HL-60 (cell line): ENCODE data around the gene GMNC.

ENCODE experiments used
- DNase-seq, 2 experiments: peaks; one replicate each; pipeline ENCODE4 v3.0.0-alpha.2; 2010 to 2020; ENCODE audit warnings: low read depth in 1 of 2, low spot score in 1 of 2
- H3K27ac ChIP-seq: fragments of 250-450 bp; sonication (Bioruptor Pico); replicated peaks from 2 replicates; pipeline ENCODE4 v1.5.1; 2020; ENCODE audit warnings: mild to moderate bottlenecking, moderate library complexity
- H3K27me3 ChIP-seq: fragments of 250-450 bp; sonication (Bioruptor Pico); 2 replicates; pipeline ENCODE4 v1.5.1; 2021; ENCODE audit warnings: mild to moderate bottlenecking, moderate library complexity; ENCODE audit not compliant: insufficient read depth, poor library complexity, severe bottlenecking
- H3K4me3 ChIP-seq: replicated peaks from 2 replicates; pipeline ENCODE4 v1.5.1; 2011; ENCODE audit warnings: mild to moderate bottlenecking, control low read depth, low read length; ENCODE audit not compliant: insufficient read depth
- CTCF ChIP-seq: IDR thresholded peaks from one replicate; pipeline ENCODE4 v1.5.1; 2011; ENCODE audit warnings: low read length, control low read depth, inconsistent platforms; ENCODE audit not compliant: insufficient read depth
- GABPA ChIP-seq: IDR thresholded peaks from 2 replicates; pipeline ENCODE4 v1.6.1; 2012; ENCODE audit warnings: low read depth
- POLR2AphosphoS5 ChIP-seq: IDR thresholded peaks from 2 replicates; pipeline ENCODE4 v1.6.1; 2012; ENCODE audit warnings: low read depth
- SPI1 ChIP-seq: IDR thresholded peaks from 2 replicates; pipeline ENCODE4 v1.6.1; 2012; ENCODE audit warnings: low read depth, mild to moderate bottlenecking, borderline replicate concordance
- long read RNA-seq: library from polyadenylated mRNA; unstranded; transcript quantifications from one replicate; pipeline ENCODE4 v2.0.0, GENCODE V29; 2020
- TF ChIP-seq, protein P1 (sequence below): IDR thresholded peaks from 2 replicates; pipeline ENCODE4 v1.6.1; 2012; ENCODE audit warnings: low read depth; ENCODE audit not compliant: insufficient replicate concordance

The GMNC gene, protein sequence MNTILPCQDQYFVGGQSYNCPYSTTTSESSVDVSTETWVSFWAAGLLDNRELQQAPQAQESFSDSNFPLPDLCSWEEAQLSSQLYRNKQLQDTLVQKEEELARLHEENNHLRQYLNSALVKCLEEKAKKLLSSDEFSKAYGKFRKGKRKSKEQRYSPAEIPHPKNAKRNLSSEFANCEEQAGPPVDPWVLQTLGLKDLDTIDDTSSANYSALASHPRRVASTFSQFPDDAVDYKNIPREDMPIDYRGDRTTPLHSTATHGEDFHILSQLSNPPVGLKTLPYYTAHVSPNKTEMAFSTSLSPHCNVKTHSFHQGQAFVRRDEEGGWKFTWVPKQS
- long read RNA-seq: 0 reads

DNA sequence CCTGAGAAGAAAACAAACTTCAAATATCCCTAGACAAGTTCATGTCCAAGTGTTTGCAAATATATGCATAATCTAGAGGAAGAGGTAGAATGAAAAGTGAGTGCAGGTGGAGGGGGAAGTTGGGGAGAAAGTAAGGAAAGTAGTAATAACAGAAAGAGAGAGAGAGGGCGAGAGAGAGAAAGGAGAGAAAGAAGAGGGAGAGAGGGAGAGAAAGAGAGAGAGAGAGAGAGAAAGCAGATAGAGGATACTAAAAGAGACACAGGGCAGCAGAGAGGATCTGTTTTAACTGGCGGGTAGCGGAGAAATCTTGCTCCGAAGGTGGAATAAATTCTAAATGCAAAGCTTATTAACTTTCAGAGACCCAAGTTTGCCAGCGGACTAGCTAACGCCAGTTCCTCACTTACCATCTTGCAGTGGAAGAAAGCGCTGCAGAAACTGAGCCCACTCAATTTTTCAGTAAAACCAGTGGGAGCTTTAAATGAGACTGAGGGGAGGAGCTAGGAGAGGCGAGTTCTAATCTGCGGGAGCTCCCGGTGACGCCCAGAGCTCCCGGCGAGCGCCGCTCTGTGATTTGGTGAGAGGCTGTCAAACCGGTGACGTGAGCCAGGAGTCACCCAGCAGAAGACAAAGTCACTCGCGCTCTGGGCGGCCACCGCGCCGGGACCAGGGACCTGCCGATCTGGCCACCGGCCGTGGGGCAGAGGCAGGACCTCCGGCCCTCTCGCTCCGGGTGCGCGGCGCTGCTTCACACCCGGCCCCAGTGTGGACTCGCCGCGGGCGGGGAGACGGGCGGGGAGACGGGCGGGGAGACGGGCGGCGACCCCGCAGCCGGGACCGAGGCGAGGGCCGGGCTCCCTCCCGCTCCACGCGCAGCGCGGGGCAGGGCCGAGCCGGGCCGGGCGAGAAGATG, at the start of gene GMNC:
Gene GMNC, minus strand, starts transcription at position 486 of the 910 bp plus-strand sequence. Its CDS starts 79 bp downstream, at position 407.
- no peak for TF ChIP-seq SPI1
- no peak for TF ChIP-seq POLR2AphosphoS5
- no peak for TF ChIP-seq CTCF
- TF ChIP-seq, protein P1, sequence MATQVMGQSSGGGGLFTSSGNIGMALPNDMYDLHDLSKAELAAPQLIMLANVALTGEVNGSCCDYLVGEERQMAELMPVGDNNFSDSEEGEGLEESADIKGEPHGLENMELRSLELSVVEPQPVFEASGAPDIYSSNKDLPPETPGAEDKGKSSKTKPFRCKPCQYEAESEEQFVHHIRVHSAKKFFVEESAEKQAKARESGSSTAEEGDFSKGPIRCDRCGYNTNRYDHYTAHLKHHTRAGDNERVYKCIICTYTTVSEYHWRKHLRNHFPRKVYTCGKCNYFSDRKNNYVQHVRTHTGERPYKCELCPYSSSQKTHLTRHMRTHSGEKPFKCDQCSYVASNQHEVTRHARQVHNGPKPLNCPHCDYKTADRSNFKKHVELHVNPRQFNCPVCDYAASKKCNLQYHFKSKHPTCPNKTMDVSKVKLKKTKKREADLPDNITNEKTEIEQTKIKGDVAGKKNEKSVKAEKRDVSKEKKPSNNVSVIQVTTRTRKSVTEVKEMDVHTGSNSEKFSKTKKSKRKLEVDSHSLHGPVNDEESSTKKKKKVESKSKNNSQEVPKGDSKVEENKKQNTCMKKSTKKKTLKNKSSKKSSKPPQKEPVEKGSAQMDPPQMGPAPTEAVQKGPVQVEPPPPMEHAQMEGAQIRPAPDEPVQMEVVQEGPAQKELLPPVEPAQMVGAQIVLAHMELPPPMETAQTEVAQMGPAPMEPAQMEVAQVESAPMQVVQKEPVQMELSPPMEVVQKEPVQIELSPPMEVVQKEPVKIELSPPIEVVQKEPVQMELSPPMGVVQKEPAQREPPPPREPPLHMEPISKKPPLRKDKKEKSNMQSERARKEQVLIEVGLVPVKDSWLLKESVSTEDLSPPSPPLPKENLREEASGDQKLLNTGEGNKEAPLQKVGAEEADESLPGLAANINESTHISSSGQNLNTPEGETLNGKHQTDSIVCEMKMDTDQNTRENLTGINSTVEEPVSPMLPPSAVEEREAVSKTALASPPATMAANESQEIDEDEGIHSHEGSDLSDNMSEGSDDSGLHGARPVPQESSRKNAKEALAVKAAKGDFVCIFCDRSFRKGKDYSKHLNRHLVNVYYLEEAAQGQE: no peak
- no peak for TF ChIP-seq GABPA
- peak in 1 of 2 experiments; percentile 73 for DNase-seq
- peaks cover 7% of the 10 kb centered on the region for H3K27me3 ChIP-seq

GRCh38 chr3:190911382-190911781, 48.9 kb upstream of the GMNC start:
- DNase-seq: no peak
- peaks cover 3% of the 10 kb centered on the region for H3K27me3 ChIP-seq
- no peak for TF ChIP-seq CTCF
- TF ChIP-seq, protein P1: no peak
- no peak for TF ChIP-seq GABPA
- no peak for TF ChIP-seq POLR2AphosphoS5
- TF ChIP-seq SPI1: no peak
- H3K27ac ChIP-seq: no peak overlapping the region
- no peak overlapping the region for H3K4me3 ChIP-seq

More for the DNA sequence above, at the start of gene GMNC:
- H3K4me3 ChIP-seq: peak within 1 kb of the TSS; percentile 53
- H3K27ac ChIP-seq: no peak within 1 kb of the TSS

DNA sequence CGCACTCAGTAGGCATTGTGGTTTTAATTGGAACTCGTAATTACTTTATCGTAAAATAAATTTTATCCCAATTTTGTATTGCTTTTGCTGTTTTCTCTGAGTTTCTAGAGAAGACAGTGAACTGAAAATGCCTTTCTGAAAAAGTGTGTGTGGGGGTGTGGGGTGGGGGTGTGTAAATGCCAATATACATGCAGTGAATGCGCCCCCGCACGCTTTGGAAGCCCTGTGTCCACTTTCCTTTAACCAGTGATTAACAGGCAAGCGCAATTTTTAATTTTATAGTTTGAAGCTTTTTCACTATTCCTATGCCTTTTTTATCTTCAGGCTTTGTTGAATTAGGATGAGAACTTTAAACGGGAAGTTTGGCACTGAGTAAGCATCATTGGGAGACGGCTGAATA, 47.4 kb upstream of the GMNC start:
- no peak for DNase-seq
- TF ChIP-seq SPI1 (no peak), GABPA (no peak)
- no peaks in the 10 kb centered on the region for H3K27me3 ChIP-seq
- H3K27ac ChIP-seq: no peak overlapping the region
- no peak overlapping the region for H3K4me3 ChIP-seq

- Histone ChIP-seq H3K27ac (no peak overlapping the region), H3K27me3 (no peaks in the 10 kb centered on the region), H3K4me3 (no peak overlapping the region)
- TF ChIP-seq POLR2AphosphoS5: no peak
- TF ChIP-seq, protein P1: no peak
- no peak for TF ChIP-seq SPI1
- TF ChIP-seq CTCF: no peak
- TF ChIP-seq GABPA: no peak
- no peak for DNase-seq
Measured at GRCh38 chr3:190903156-190903555, 40.7 kb upstream of the GMNC start.
